ENCODE data around the gene PIP5K1C.

PIP5K1C gene

DNA sequence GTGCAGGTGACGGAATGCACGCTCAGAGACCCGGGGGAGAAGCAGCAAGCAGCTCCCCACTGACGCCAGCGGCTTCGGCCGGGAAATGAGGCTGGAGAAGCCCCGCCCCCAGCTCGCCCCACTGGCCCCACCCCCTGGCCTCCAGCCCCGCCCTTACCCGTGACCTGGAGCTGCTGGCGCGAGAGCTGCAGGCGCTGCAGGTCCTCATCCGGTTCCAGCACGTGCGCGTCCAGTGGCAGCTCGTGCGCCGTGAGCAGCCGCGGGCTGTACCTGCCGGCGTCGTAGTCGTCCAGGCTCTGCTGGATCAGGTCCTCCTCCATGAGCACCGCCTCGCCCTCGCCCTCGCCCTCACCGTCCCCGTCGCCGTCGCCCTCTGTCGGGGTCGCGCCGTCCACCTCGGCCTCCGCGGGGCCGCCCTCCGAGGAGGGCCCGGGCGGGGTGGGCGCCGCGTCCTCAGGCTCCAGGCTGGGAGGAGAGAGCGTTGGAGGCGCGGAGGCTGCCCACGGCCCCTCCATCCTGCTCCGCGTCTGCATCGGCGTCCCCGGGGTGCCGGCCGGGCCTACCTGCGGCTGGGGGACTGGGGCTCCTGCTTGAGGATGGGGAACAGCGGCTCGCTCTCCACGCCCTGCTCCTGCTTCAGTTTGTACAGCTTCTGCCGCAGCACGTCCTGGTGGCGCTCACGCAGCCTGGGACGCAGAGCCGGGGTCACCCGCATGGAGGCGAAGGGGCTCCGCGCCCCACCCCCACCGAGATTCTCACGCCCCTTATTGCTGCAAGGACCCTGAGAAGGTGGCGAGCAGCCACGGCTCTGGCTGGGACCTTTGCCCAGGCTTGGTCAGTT, 87.1 kb downstream of the PIP5K1C start:
- no peak for ATAC-seq (ENCODE audit: low read depth)
- Histone ChIP-seq H3K27me3 (ENCODE audit: insufficient read depth, poor library complexity, severe bottlenecking) (no peaks in the 10 kb centered on the region), H3K27ac (ENCODE audit: poor library complexity, severe bottlenecking) (no peak overlapping the region), H3K9me3 (ENCODE audit: severe bottlenecking) (no peaks in the 10 kb centered on the region), H3K4me3 (ENCODE audit: severe bottlenecking) (no peak overlapping the region), H3K36me3 (ENCODE audit: low read depth) (peaks cover 8% of the 10 kb centered on the region), H3K4me1 (ENCODE audit: insufficient read depth, poor library complexity, severe bottlenecking) (no peaks in the 10 kb centered on the region)
- TF ChIP-seq, protein P1, sequence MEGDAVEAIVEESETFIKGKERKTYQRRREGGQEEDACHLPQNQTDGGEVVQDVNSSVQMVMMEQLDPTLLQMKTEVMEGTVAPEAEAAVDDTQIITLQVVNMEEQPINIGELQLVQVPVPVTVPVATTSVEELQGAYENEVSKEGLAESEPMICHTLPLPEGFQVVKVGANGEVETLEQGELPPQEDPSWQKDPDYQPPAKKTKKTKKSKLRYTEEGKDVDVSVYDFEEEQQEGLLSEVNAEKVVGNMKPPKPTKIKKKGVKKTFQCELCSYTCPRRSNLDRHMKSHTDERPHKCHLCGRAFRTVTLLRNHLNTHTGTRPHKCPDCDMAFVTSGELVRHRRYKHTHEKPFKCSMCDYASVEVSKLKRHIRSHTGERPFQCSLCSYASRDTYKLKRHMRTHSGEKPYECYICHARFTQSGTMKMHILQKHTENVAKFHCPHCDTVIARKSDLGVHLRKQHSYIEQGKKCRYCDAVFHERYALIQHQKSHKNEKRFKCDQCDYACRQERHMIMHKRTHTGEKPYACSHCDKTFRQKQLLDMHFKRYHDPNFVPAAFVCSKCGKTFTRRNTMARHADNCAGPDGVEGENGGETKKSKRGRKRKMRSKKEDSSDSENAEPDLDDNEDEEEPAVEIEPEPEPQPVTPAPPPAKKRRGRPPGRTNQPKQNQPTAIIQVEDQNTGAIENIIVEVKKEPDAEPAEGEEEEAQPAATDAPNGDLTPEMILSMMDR (IDR thresholded peaks at IDR 0.05; ENCODE audit: poor library complexity, severe bottlenecking): no peak
- peak; percentile 52 for DNase-seq (ENCODE audit: low spot score)

DNA sequence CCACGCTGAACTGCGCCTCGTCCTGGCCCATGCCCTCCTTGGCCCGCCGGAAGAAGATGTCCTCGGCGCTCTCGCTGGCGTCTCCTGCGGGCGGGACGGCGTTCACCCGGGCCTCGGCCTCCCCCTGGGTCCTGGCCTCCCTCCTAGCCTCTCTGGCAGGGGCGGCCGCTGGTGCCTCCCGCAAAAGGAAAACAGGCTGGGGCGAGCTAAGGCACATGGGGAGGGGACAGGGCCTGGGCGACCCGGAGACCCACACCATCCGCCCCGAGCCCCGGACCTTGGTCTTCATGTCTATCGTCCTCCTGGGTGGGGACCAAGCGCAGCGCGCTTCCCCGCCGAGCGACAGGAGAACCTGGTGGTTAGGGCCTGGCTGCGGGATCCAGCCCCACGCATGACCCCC, 87.9 kb downstream of the PIP5K1C start:
- DNase-seq (ENCODE audit: low spot score): peak; percentile 48
- Histone ChIP-seq H3K27ac (ENCODE audit: poor library complexity, severe bottlenecking) (no peak overlapping the region), H3K4me1 (ENCODE audit: insufficient read depth, poor library complexity, severe bottlenecking) (no peaks in the 10 kb centered on the region), H3K4me3 (ENCODE audit: severe bottlenecking) (no peak overlapping the region), H3K27me3 (ENCODE audit: insufficient read depth, poor library complexity, severe bottlenecking) (no peaks in the 10 kb centered on the region), H3K9me3 (ENCODE audit: severe bottlenecking) (no peaks in the 10 kb centered on the region), H3K36me3 (ENCODE audit: low read depth) (peaks cover 8% of the 10 kb centered on the region)
- ATAC-seq (ENCODE audit: low read depth): no peak
- TF ChIP-seq, protein P1 (IDR thresholded peaks at IDR 0.05; ENCODE audit: poor library complexity, severe bottlenecking): no peak

DNA sequence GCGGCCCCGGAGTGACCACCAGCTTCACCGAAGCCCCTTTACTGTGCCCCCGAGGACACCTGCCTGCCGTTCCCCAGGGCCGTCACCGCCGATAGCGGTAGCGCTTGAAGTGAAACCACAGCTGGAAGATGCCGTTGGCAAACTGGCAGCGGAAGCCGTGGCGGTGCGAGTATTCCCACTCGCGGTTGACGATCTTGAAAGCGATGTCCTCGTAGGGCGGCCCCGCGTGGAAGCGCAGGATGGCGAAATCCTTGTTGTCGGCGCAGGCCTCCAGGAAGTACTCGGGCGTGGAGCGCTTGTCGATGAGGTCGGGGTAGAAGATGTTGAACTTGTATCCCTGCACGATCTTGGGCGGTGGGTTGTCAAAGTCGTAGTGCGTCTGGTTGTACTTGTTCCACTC, 88.4 kb downstream of the PIP5K1C start:
- Histone ChIP-seq H3K36me3 (ENCODE audit: low read depth) (peaks cover 8% of the 10 kb centered on the region), H3K4me1 (ENCODE audit: insufficient read depth, poor library complexity, severe bottlenecking) (no peaks in the 10 kb centered on the region), H3K9me3 (ENCODE audit: severe bottlenecking) (no peaks in the 10 kb centered on the region), H3K27ac (ENCODE audit: poor library complexity, severe bottlenecking) (no peak overlapping the region), H3K27me3 (ENCODE audit: insufficient read depth, poor library complexity, severe bottlenecking) (no peaks in the 10 kb centered on the region), H3K4me3 (ENCODE audit: severe bottlenecking) (no peak overlapping the region)
- TF ChIP-seq, protein P1 (IDR thresholded peaks at IDR 0.05; ENCODE audit: poor library complexity, severe bottlenecking): no peak
- no peak for DNase-seq (ENCODE audit: low spot score)
- no peak for ATAC-seq (ENCODE audit: low read depth)

DNA sequence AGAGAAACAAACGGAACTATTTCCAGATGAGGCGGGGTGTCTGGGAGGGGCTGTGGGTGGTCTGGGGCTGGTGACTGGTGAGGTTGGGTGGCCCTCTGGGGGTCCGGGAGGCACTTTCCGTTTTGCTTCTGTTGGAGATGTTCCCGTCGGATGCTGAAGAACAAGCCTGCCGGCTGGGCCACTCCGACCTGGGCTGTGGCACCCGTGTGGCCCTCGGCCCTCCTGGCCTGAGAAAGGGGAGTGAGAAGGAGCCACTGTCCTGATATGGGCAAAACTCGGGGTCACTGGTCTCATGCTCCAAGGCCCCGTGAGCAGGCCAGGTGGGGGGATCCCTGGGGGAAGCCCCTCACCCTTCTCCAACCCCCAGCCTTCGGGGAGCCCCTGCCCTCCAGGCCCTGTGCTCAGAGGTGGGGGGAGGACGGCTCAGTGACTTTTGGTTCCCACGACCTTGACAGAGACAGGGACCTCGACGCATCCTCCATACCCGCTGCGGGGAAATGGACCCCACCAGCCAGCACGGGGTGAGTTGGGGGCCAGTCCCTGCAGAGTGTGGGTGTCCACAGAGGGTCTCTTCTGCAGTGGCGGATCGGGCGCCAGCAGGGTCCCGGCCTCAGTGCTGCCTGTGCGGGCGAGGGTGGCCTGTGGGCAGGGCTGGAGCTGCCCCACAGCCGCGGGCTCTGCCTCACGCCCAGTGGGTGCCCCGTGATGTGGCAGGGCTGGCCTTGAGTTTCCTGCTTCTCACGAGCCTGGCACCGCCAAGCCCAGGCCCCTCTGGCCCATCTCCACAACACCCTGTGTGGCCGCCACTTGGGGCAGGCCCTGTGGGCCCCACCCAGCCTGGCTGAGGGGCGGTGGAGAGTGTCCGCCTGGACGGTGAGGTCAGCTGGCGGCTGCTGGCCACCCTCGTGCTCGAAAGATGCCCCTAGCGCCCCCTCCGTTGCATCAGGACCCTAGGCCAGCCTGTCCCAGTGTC, 89.2 kb downstream of the PIP5K1C start:
- DNase-seq (ENCODE audit: low spot score) (peak; percentile 48), ATAC-seq (ENCODE audit: low read depth) (no peak)
- no peak overlapping the region for H3K27ac ChIP-seq (ENCODE audit: poor library complexity, severe bottlenecking)
- no peaks in the 10 kb centered on the region for H3K9me3 ChIP-seq (ENCODE audit: severe bottlenecking)
- H3K4me3 ChIP-seq (ENCODE audit: severe bottlenecking): no peak overlapping the region
- H3K4me1 ChIP-seq (ENCODE audit: insufficient read depth, poor library complexity, severe bottlenecking): no peaks in the 10 kb centered on the region
- TF ChIP-seq, protein P1 (IDR thresholded peaks at IDR 0.05; ENCODE audit: poor library complexity, severe bottlenecking): no peak
- H3K36me3 ChIP-seq (ENCODE audit: low read depth): peaks cover 8% of the 10 kb centered on the region
- no peaks in the 10 kb centered on the region for H3K27me3 ChIP-seq (ENCODE audit: insufficient read depth, poor library complexity, severe bottlenecking)

Measured in RWPE2 (cell line).